SU-DHL-6 (cell line): ENCODE data around the gene USP54.

Experiments used
- H2AFZ ChIP-seq: fragments of 200-600 bp; sonication (generic); 2 replicates; pipeline ENCODE4 v1.6.1; 2014; ENCODE audit warnings: low read depth, mild to moderate bottlenecking, moderate library complexity, mixed read lengths, antibody characterized with exemption, low read length; ENCODE audit not compliant: severe bottlenecking
- H3F3A ChIP-seq: fragments of 200-600 bp; shearing (Covaris generic); 2 replicates; pipeline ENCODE4 v1.6.0; 2016; ENCODE audit warnings: antibody characterized with exemption, mild to moderate bottlenecking; ENCODE audit not compliant: insufficient read depth
- H3K27ac ChIP-seq: fragments of 200-600 bp; sonication (generic); 2 replicates; pipeline ENCODE4 v1.5.1; 2016; ENCODE audit warnings: low read depth, mild to moderate bottlenecking, low read length, moderate library complexity, mixed read lengths
- H3K27me3 ChIP-seq: fragments of 200-600 bp; sonication (generic), shearing (Covaris generic); 2 replicates; pipeline ENCODE4 v1.6.0; 2014; ENCODE audit warnings: mild to moderate bottlenecking, low read length
- H3K36me3 ChIP-seq: fragments of 200-600 bp; sonication (generic); 2 replicates; pipeline ENCODE4 v1.6.1; 2014; ENCODE audit warnings: mild to moderate bottlenecking, low read length, mixed read lengths
- H3K4me2 ChIP-seq: fragments of 300-600, 200-600 bp; shearing (Covaris generic), sonication (generic); 2 replicates; pipeline ENCODE4 v1.6.0; 2014; ENCODE audit warnings: low read length, low read depth, mild to moderate bottlenecking; ENCODE audit not compliant: poor library complexity, severe bottlenecking
- H3K4me3 ChIP-seq: fragments of 200-600 bp; sonication (generic); 2 replicates; pipeline ENCODE4 v1.5.1; 2014; ENCODE audit warnings: antibody characterized with exemption, low read length, mild to moderate bottlenecking, mixed read lengths; ENCODE audit not compliant: insufficient read depth, poor library complexity, severe bottlenecking
- H3K79me2 ChIP-seq: fragments of 200-600 bp; sonication (generic); 2 replicates; pipeline ENCODE4 v1.6.1; 2014; ENCODE audit warnings: mild to moderate bottlenecking, low read length, moderate library complexity; ENCODE audit not compliant: insufficient read depth
- H3K9ac ChIP-seq: fragments of 200-600 bp; sonication (generic); 2 replicates; pipeline ENCODE4 v1.7.0; 2014; ENCODE audit warnings: mild to moderate bottlenecking, low read length
- H3K9me2 ChIP-seq: fragments of 200-600 bp; sonication (generic); replicated peaks from 2 replicates; pipeline ENCODE4 v1.6.1; 2014; ENCODE audit warnings: low read length; ENCODE audit not compliant: insufficient read depth
- H3K9me3 ChIP-seq: fragments of 200-600 bp; sonication (generic); 2 replicates; pipeline ENCODE4 v1.6.1; 2014; ENCODE audit warnings: low read length, mixed read lengths; ENCODE audit not compliant: insufficient read depth
- H4K20me1 ChIP-seq: fragments of 200-600 bp; sonication (generic); 2 replicates; pipeline ENCODE4 v1.6.1; 2014; ENCODE audit warnings: low read depth, mild to moderate bottlenecking, antibody characterized with exemption, low read length, moderate library complexity, mixed read lengths
- CTCF ChIP-seq: fragments of 200-600 bp; sonication (generic); IDR thresholded peaks from one replicate; pipeline ENCODE4 v1.5.1; 2017; ENCODE audit warnings: antibody characterized with exemption, mild to moderate bottlenecking, low read length, moderate library complexity; ENCODE audit not compliant: insufficient read depth, poor library complexity, severe bottlenecking
- EZH2phosphoT487 ChIP-seq: fragments of 200-600 bp; sonication (generic), shearing (Covaris generic); conservative IDR thresholded peaks from 2 replicates; pipeline ENCODE4 v1.6.1; 2018; ENCODE audit warnings: mild to moderate bottlenecking, antibody characterized with exemption, low read length, moderate library complexity, mixed read lengths

The USP54 gene

GRCh38 chr10:73591935-73592699, 975 bp upstream of the USP54 start:
- no peaks in the 10 kb centered on the region for H3K9me3 ChIP-seq
- H2AFZ ChIP-seq: no peak overlapping the region
- H3F3A ChIP-seq: no peaks in the 10 kb centered on the region
- no peak overlapping the region for H3K27ac ChIP-seq
- no peaks in the 10 kb centered on the region for H3K36me3 ChIP-seq
- H3K9ac ChIP-seq: no peak overlapping the region
- no peaks in the 10 kb centered on the region for H3K9me2 ChIP-seq
- H3K27me3 ChIP-seq: no peaks in the 10 kb centered on the region
- H3K4me3 ChIP-seq: no peak overlapping the region
- no peaks in the 10 kb centered on the region for H3K79me2 ChIP-seq
- no peak overlapping the region for H3K4me2 ChIP-seq
- H4K20me1 ChIP-seq: no peaks in the 10 kb centered on the region
- TF ChIP-seq CTCF (no peak), EZH2phosphoT487 (no peak)

- no peaks in the 10 kb centered on the region for H3K79me2 ChIP-seq
- no peaks in the 10 kb centered on the region for H3F3A ChIP-seq
- H3K9me2 ChIP-seq: no peaks in the 10 kb centered on the region
- H3K36me3 ChIP-seq: no peaks in the 10 kb centered on the region
- TF ChIP-seq CTCF (no peak), EZH2phosphoT487 (no peak)
- no peaks in the 10 kb centered on the region for H3K9me3 ChIP-seq
- H2AFZ ChIP-seq: no peak overlapping the region
- no peaks in the 10 kb centered on the region for H4K20me1 ChIP-seq
- H3K27me3 ChIP-seq: no peaks in the 10 kb centered on the region
- no peak overlapping the region for H3K27ac ChIP-seq
- H3K4me2 ChIP-seq: no peak overlapping the region
- H3K9ac ChIP-seq: no peak overlapping the region
- no peak overlapping the region for H3K4me3 ChIP-seq
Measured at GRCh38 chr10:73589563-73590126, 1.5 kb downstream of the USP54 start.

- Histone ChIP-seq H4K20me1 (no peaks in the 10 kb centered on the region), H3K4me3 (no peak overlapping the region), H3K9me3 (no peaks in the 10 kb centered on the region), H3K36me3 (no peaks in the 10 kb centered on the region), H3K27ac (no peak overlapping the region), H3K9ac (no peak overlapping the region), H3K27me3 (no peaks in the 10 kb centered on the region), H3K4me2 (no peak overlapping the region), H3K9me2 (no peaks in the 10 kb centered on the region), H3F3A (no peaks in the 10 kb centered on the region), H2AFZ (no peak overlapping the region), H3K79me2 (no peaks in the 10 kb centered on the region)
- TF ChIP-seq CTCF (no peak), EZH2phosphoT487 (no peak)
Measured at GRCh38 chr10:73588656-73589055, 2.5 kb downstream of the USP54 start.
